OCI-LY7 (cell line): ENCODE results near the gene TMEM185B.

Experiments
- EZH2phosphoT487 ChIP-seq: fragments of 200-600 bp; sonication (generic); IDR thresholded peaks from 2 replicates; pipeline ENCODE4 v1.6.1; 2018; ENCODE audit warnings: low read depth, borderline replicate concordance, mild to moderate bottlenecking, mixed run types, antibody characterized with exemption, low read length, moderate library complexity, mixed read lengths
- TF ChIP-seq, protein P1 (sequence below): fragments of 200-600 bp; sonication (generic); conservative IDR thresholded peaks from 2 replicates; pipeline ENCODE4 v1.5.1; 2014; ENCODE audit warnings: mild to moderate bottlenecking, antibody characterized with exemption, low read length, moderate library complexity, mixed read lengths

DNA sequence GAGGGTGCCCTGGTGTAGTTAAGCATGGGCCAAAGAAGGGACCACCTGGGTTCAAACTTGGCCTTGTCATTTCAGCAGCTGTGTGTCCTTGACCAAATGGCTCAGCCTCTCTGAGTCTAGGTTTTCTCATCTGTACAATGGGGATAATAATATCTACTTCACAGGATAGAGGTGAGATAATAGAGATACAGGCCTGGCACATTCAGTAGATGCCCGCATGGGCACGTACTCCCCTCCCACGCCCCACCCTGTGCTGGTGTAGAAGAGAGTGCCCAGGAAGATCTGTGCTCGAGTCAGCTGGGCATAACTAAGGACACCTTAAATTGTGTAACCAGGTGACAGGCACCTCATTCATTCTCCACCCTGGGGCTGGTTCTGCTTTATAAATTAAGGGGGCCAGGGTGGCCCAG, 8.4 kb upstream of the TMEM185B start:
- TF ChIP-seq, protein P1, sequence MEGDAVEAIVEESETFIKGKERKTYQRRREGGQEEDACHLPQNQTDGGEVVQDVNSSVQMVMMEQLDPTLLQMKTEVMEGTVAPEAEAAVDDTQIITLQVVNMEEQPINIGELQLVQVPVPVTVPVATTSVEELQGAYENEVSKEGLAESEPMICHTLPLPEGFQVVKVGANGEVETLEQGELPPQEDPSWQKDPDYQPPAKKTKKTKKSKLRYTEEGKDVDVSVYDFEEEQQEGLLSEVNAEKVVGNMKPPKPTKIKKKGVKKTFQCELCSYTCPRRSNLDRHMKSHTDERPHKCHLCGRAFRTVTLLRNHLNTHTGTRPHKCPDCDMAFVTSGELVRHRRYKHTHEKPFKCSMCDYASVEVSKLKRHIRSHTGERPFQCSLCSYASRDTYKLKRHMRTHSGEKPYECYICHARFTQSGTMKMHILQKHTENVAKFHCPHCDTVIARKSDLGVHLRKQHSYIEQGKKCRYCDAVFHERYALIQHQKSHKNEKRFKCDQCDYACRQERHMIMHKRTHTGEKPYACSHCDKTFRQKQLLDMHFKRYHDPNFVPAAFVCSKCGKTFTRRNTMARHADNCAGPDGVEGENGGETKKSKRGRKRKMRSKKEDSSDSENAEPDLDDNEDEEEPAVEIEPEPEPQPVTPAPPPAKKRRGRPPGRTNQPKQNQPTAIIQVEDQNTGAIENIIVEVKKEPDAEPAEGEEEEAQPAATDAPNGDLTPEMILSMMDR, result no peak
- no peak for TF ChIP-seq EZH2phosphoT487
